GM21526 (cell line): Measurements from ENCODE around the gene ARHGEF28.
A peak's percentile ranks its signal among the peaks of the same experiment; 100 is the strongest.

Experiments used
- ATAC-seq: cut with Tn5 transposase; IDR thresholded peaks from one replicate; pipeline ENCODE4 v1.9.1; 2021; ENCODE audit warnings: moderate library complexity; ENCODE audit not compliant: unreplicated experiment, low FRiP score

The ARHGEF28 gene

GRCh38 chr5:73893813-73894212 is 267.8 kb downstream of the ARHGEF28 start:
- no peak for ATAC-seq

- ATAC-seq, result no peak
These were observed 268.9 kb downstream of the ARHGEF28 start for GRCh38 chr5:73894860-73895259.

GRCh38 chr5:73895471-73895870 is 269.5 kb downstream of the ARHGEF28 start:
- no peak for ATAC-seq

GRCh38 chr5:73896097-73896496 is 270.1 kb downstream of the ARHGEF28 start:
- no peak for ATAC-seq

- ATAC-seq, result no peak
These were observed 270.7 kb downstream of the ARHGEF28 start for GRCh38 chr5:73896668-73897067.

GRCh38 chr5:73897893-73898292 is 271.9 kb downstream of the ARHGEF28 start:
- ATAC-seq, result no peak

- peak; percentile 74 for ATAC-seq
These were observed 273.1 kb downstream of the ARHGEF28 start for GRCh38 chr5:73899055-73899454.

- ATAC-seq, result no peak
These were observed 273.9 kb downstream of the ARHGEF28 start for GRCh38 chr5:73899916-73900315.

- ATAC-seq, result no peak
These were observed 274.6 kb downstream of the ARHGEF28 start for GRCh38 chr5:73900566-73900965.

GRCh38 chr5:73901043-73901442 is 275.0 kb downstream of the ARHGEF28 start:
- no peak for ATAC-seq

GRCh38 chr5:73901455-73901854 is 275.5 kb downstream of the ARHGEF28 start:
- no peak for ATAC-seq

GRCh38 chr5:73902327-73903051 is 276.5 kb downstream of the ARHGEF28 start:
- no peak for ATAC-seq

- ATAC-seq, result no peak
These were observed 277.2 kb downstream of the ARHGEF28 start for GRCh38 chr5:73903169-73903568.

- no peak for ATAC-seq
These were observed 280.3 kb downstream of the ARHGEF28 start for GRCh38 chr5:73906277-73906676.

GRCh38 chr5:73907164-73907563 is 281.2 kb downstream of the ARHGEF28 start:
- no peak for ATAC-seq

GRCh38 chr5:73908395-73908794 is 282.4 kb downstream of the ARHGEF28 start:
- ATAC-seq, result no peak

GRCh38 chr5:73908846-73909245 is 282.9 kb downstream of the ARHGEF28 start:
- no peak for ATAC-seq

- no peak for ATAC-seq
These were observed 283.5 kb downstream of the ARHGEF28 start for GRCh38 chr5:73909474-73909873.

GRCh38 chr5:73911761-73912393 is 285.9 kb downstream of the ARHGEF28 start:
- no peak for ATAC-seq

GRCh38 chr5:73912821-73913271 is 286.9 kb downstream of the ARHGEF28 start:
- no peak for ATAC-seq

- no peak for ATAC-seq
These were observed 288.0 kb downstream of the ARHGEF28 start for GRCh38 chr5:73913971-73914370.

- ATAC-seq, result no peak
These were observed 289.3 kb downstream of the ARHGEF28 start for GRCh38 chr5:73915345-73915744.
